Neural cell (in vitro differentiated cells): ENCODE measurements around the gene USP6NL. TPM values are rescaled to one million over a fixed set of nuclear protein-coding genes. Genes with fewer than 3 reads are reported as not detected.
"Not testable (repeated sequence)": the region's sequence is repeated elsewhere in the genome, so short reads cannot be mapped to it uniquely, and the experiment has no call there.

ENCODE experiments used
- H2AFZ ChIP-seq: fragments of 200-600, 300-800 bp; sonication (generic), shearing (Covaris generic); 2 replicates; pipeline ENCODE4 v1.6.0; 2014; ENCODE audit warnings: low read depth, mild to moderate bottlenecking, antibody characterized with exemption, low read length, moderate library complexity
- H3F3A ChIP-seq: fragments of 200-600 bp; shearing (Covaris generic); 2 replicates; pipeline ENCODE4 v1.6.1; 2016; ENCODE audit warnings: mild to moderate bottlenecking, moderate library complexity, mixed read lengths, antibody characterized with exemption, low read length; ENCODE audit not compliant: insufficient read depth, poor library complexity, severe bottlenecking
- H3K27ac ChIP-seq: fragments of 200-600, 300-800 bp; sonication (generic), shearing (Covaris generic); 2 replicates; pipeline ENCODE4 v1.5.1; 2014; ENCODE audit warnings: mild to moderate bottlenecking, low read length, moderate library complexity
- H3K27me3 ChIP-seq: fragments of 300-800, 200-600 bp; sonication (generic), shearing (Covaris generic); 2 replicates; pipeline ENCODE4 v1.6.0; 2014; ENCODE audit warnings: mild to moderate bottlenecking, low read depth, low read length, moderate library complexity; ENCODE audit not compliant: insufficient read depth
- H3K36me3 ChIP-seq: fragments of 300-800, 200-600 bp; sonication (generic), shearing (Covaris generic); 2 replicates; pipeline ENCODE4 v1.5.1; 2014; ENCODE audit warnings: mild to moderate bottlenecking, antibody characterized with exemption, low read length, moderate library complexity; ENCODE audit not compliant: insufficient read depth
- H3K4me2 ChIP-seq: fragments of 300-800, 200-600 bp; sonication (generic), shearing (Covaris generic); 2 replicates; pipeline ENCODE4 v1.6.0; 2014; ENCODE audit warnings: mild to moderate bottlenecking, low read length
- H3K4me3 ChIP-seq: fragments of 300-800, 200-600 bp; sonication (generic), shearing (Covaris generic); 2 replicates; pipeline ENCODE4 v1.5.1; 2014; ENCODE audit warnings: mild to moderate bottlenecking, low read length, moderate library complexity
- H3K79me2 ChIP-seq: fragments of 200-600 bp; shearing (Covaris generic); replicated peaks from 2 replicates; pipeline ENCODE4 v1.6.0; 2014; ENCODE audit warnings: mild to moderate bottlenecking, low read length, moderate library complexity; ENCODE audit not compliant: insufficient read depth
- H3K9ac ChIP-seq: fragments of 300-800, 200-600 bp; sonication (generic), shearing (Covaris generic); 2 replicates; pipeline ENCODE4 v1.6.1; 2016; ENCODE audit warnings: mild to moderate bottlenecking, low read length, mixed read lengths
- H3K9me2 ChIP-seq: fragments of 200-600 bp; shearing (Covaris generic); 2 replicates; pipeline ENCODE4 v1.6.1; 2016; ENCODE audit warnings: mild to moderate bottlenecking, low read length, mixed read lengths; ENCODE audit not compliant: insufficient read depth
- H3K9me3 ChIP-seq: fragments of 200-600, 300-800 bp; sonication (generic), shearing (Covaris generic); 2 replicates; pipeline ENCODE4 v1.6.1; 2016; ENCODE audit warnings: mild to moderate bottlenecking, mixed run types, low read length, moderate library complexity, mixed read lengths
- H4K20me1 ChIP-seq: fragments of 200-600 bp; shearing (Covaris generic); 2 replicates; pipeline ENCODE4 v1.6.1; 2016; ENCODE audit warnings: mild to moderate bottlenecking, mixed run types; ENCODE audit not compliant: insufficient read depth
- CTCF ChIP-seq: fragments of 450-650 bp; IDR thresholded peaks from 2 replicates; pipeline ENCODE4 v1.5.1; 2014; ENCODE audit warnings: antibody characterized with exemption, mild to moderate bottlenecking, moderate library complexity; ENCODE audit not compliant: poor library complexity, severe bottlenecking
- EP300 ChIP-seq: fragments of 450-650 bp; conservative IDR thresholded peaks from 2 replicates; pipeline ENCODE4 v1.6.1; 2014; ENCODE audit warnings: antibody characterized with exemption, mild to moderate bottlenecking, moderate library complexity; ENCODE audit not compliant: poor library complexity, severe bottlenecking
- EZH2 ChIP-seq: fragments of 200-600, 300-800 bp; shearing (Covaris generic), sonication (generic); IDR thresholded peaks from 2 replicates; pipeline ENCODE4 v1.6.1; 2014; ENCODE audit warnings: antibody characterized with exemption, low read length, borderline replicate concordance, mild to moderate bottlenecking; ENCODE audit not compliant: insufficient read depth, poor library complexity, severe bottlenecking
- MXI1 ChIP-seq: fragments of 450-650 bp; conservative IDR thresholded peaks from 2 replicates; pipeline ENCODE4 v1.6.1; 2014; ENCODE audit warnings: antibody characterized with exemption, mild to moderate bottlenecking; ENCODE audit not compliant: poor library complexity, severe bottlenecking
- POLR2AphosphoS5 ChIP-seq: IDR thresholded peaks from 2 replicates; pipeline ENCODE4 v1.6.1; 2012
- RAD21 ChIP-seq: fragments of 450-650 bp; conservative IDR thresholded peaks from 2 replicates; pipeline ENCODE4 v1.6.1; 2014; ENCODE audit warnings: antibody characterized with exemption, mild to moderate bottlenecking, moderate library complexity
- REST ChIP-seq: IDR thresholded peaks from 2 replicates; pipeline ENCODE4 v1.6.1; 2012; ENCODE audit warnings: borderline replicate concordance
- SMC3 ChIP-seq: fragments of 450-650 bp; conservative IDR thresholded peaks from 2 replicates; pipeline ENCODE4 v1.6.1; 2014; ENCODE audit warnings: antibody characterized with exemption, mild to moderate bottlenecking, moderate library complexity; ENCODE audit not compliant: poor library complexity
- TAF1 ChIP-seq: IDR thresholded peaks from 2 replicates; pipeline ENCODE4 v1.6.1; 2012; ENCODE audit warnings: low read depth
- polyA plus RNA-seq: library from polyadenylated mRNA; depleted of rRNA; stranded (reverse); fragments of >200 nt; gene quantifications from 2 replicates; pipeline ENCODE4 v1.2.3, GENCODE V29; 2014

Gene USP6NL
- polyA plus RNA-seq, 1 donor from 2014 or later, result 39.9 TPM

DNA sequence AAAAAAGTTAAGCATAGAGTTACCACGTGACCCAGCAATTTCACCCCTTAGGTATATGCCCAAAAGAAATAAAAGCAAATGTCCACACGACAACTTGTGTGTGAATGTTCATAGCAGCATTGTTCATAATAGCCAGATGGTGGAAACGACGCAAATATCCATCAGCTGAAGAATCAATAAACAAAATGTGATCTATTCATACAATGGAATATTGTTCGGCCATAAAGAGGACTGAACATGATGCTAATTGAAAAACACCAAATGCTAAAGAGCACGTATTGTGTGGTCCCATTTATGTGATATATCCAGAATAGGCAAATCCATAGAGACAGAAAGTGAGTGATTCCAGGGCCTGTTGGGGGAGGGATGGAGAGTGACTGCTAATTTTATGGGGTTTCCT lies 18.3 kb upstream of the USP6NL start:
- Histone ChIP-seq H3F3A (no peaks in the 10 kb centered on the region), H3K36me3 (no peaks in the 10 kb centered on the region), H3K27ac (no peak overlapping the region), H3K79me2 (no peaks in the 10 kb centered on the region), H3K27me3 (no peaks in the 10 kb centered on the region), H3K9me2 (no peaks in the 10 kb centered on the region), H4K20me1 (no peaks in the 10 kb centered on the region), H2AFZ (no peak overlapping the region), H3K4me3 (no peak overlapping the region), H3K9ac (no peak overlapping the region), H3K9me3 (no peaks in the 10 kb centered on the region), H3K4me2 (no peak overlapping the region)
- TF ChIP-seq RAD21, result no peak
- TF ChIP-seq POLR2AphosphoS5, result no peak
- no peak for TF ChIP-seq SMC3
- TF ChIP-seq EP300, result no peak
- TF ChIP-seq REST, result no peak
- TF ChIP-seq CTCF, result no peak
- no peak for TF ChIP-seq EZH2
- no peak for TF ChIP-seq TAF1
- no peak for TF ChIP-seq MXI1

DNA sequence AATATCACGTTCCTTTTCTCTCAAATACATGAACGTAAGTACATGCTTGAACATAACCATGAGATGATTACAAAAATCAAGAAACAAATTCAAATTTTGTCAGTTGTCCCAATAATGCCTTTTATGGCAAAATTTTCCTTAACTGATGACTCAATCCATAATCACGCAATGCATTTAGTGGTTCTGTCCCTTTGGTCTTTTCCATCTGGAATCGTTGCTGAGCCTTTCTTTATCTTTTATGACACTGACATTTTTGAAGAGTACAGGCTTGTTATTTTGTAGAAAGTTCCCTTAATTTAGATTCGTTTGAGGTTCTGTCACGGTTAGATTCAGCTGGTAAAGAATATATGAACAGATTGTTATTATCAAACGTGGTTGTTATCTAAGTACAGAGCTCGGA lies 16.5 kb upstream of the USP6NL start:
- H3K79me2 ChIP-seq, H4K20me1 ChIP-seq, H3K9me2 ChIP-seq, H3K36me3 ChIP-seq, H3F3A ChIP-seq, H3K4me2 ChIP-seq, H3K9ac ChIP-seq, H2AFZ ChIP-seq, H3K27ac ChIP-seq, H3K27me3 ChIP-seq, H3K4me3 ChIP-seq, H3K9me3 ChIP-seq: not testable (repeated sequence)

- Histone ChIP-seq H3F3A (no peaks in the 10 kb centered on the region), H3K9ac (no peak overlapping the region), H3K4me3 (no peak overlapping the region), H4K20me1 (no peaks in the 10 kb centered on the region), H3K9me2 (no peaks in the 10 kb centered on the region), H3K27ac (no peak overlapping the region), H3K27me3 (no peaks in the 10 kb centered on the region), H3K36me3 (no peaks in the 10 kb centered on the region), H2AFZ (no peak overlapping the region), H3K4me2 (no peak overlapping the region), H3K9me3 (no peaks in the 10 kb centered on the region), H3K79me2 (no peaks in the 10 kb centered on the region)
- TF ChIP-seq MXI1 (no peak), TAF1 (no peak), POLR2AphosphoS5 (no peak), EP300 (no peak), CTCF (no peak), RAD21 (no peak)
Observed at GRCh38 chr10:11626071-11626470, 14.6 kb upstream of the USP6NL start.
